Right lobe of liver (tissue), 6 donors: ENCODE measurements around the gene SLC25A27. TPM values are rescaled to one million over a fixed set of nuclear protein-coding genes. Genes with fewer than 3 reads are reported as not detected.

Source experiments
- ATAC-seq, 4 donors: fragments of 200-7000 bp; cut with Tn5 transposase; one replicate each; pipeline ENCODE4 v1.9.1; 2020; ENCODE audit warnings: mild to moderate bottlenecking in 4 of 4, moderate library complexity in 4 of 4
- DNase-seq, 3 donors: peaks; one replicate each; pipeline ENCODE4 v3.0.0-alpha.2; 2020
- H3K27ac ChIP-seq, 3 donors: fragments of 200-600 bp; one replicate each; pipeline ENCODE4 v1.8.0; 2022
- H3K27me3 ChIP-seq, 2 donors: fragments of 200-600 bp; one replicate each; pipeline ENCODE4 v1.8.0; 2022
- H3K36me3 ChIP-seq, 4 donors: fragments of 200-600 bp; sonication (generic) in 1 of 4; one replicate each; pipeline versions ENCODE4 v1.5.1 to v1.8.0; 2017 to 2022; ENCODE audit warnings: control low read depth in 1 of 4
- H3K4me1 ChIP-seq, 4 donors: fragments of 200-600 bp; sonication (generic) in 1 of 4; one replicate each; pipeline versions ENCODE4 v1.5.1 to v1.8.0; 2017 to 2022; ENCODE audit warnings: control low read depth in 1 of 4
- H3K4me3 ChIP-seq, 3 donors: fragments of 200-600 bp; one replicate each; pipeline ENCODE4 v1.8.0; 2022
- H3K9me3 ChIP-seq, 4 donors: fragments of 200-600 bp; sonication (generic) in 1 of 4; one replicate each; pipeline versions ENCODE4 v1.5.1 to v1.8.0; 2017 to 2022; ENCODE audit warnings: control low read depth in 1 of 4
- POLR2A ChIP-seq: fragments of 450-650 bp; IDR thresholded peaks from one replicate; pipeline ENCODE4 v1.6.1; 2017; ENCODE audit warnings: antibody characterized with exemption, mild to moderate bottlenecking
- WGBS: methylation state at CpG from one replicate; pipeline ENCODE4 v1.1.6; 2018; ENCODE audit warnings: low coverage, low lambda C conversion rate; ENCODE audit not compliant: insufficient coverage; ENCODE audit errors: missing lambda C conversion rate; 5-methylcytosine and 5-hydroxymethylcytosine counted together
- intact Hi-C, 2 donors: fragments of 100-400 bp; cut with DNase I; formaldehyde crosslinking; loops; one replicate each; pipeline versions ENCODE4 v1.11.2 to v1.14.1; 2022
- total RNA-seq, 6 experiments: library from RNA; depleted of rRNA in 2 of 6; stranded (reverse); fragments of >200 nt in 2 of 6; fragmentation: NEBNext Ultra II Directional in 3 of 6; extraction: Animal tissue kit (Norgen Biotek cat#: 25700) in 3 of 6; gene quantifications; one replicate each; pipeline versions ENCODE4 v1.1.0 to v1.2.4, GENCODE V29; 2016 to 2023
- TF ChIP-seq, protein P1 (sequence below), 4 donors: fragments of 200-600 bp in 3 of 4; fragments of 450-650 bp in 1 of 4; IDR thresholded peaks; one replicate each; pipeline versions ENCODE4 v1.5.1 to v1.8.0; 2016 to 2022; ENCODE audit warnings: antibody characterized with exemption in 4 of 4, mild to moderate bottlenecking in 2 of 4
- donor health status: DM: no; HTN: yes; CAD: no.
- donor health status: DM: no; HTN: no; CAD: no.
- donor health status: DM: no; HTN: no; CAD: no.
- donor health status: DM: no; HTN: yes; CAD: no.
- donor health status: DM: no; HTN: yes; CAD: no.

SLC25A27 gene
- total RNA-seq, 6 experiments from 2014 or later = 8.8 to 21.0 (median 14.2) TPM

DNA sequence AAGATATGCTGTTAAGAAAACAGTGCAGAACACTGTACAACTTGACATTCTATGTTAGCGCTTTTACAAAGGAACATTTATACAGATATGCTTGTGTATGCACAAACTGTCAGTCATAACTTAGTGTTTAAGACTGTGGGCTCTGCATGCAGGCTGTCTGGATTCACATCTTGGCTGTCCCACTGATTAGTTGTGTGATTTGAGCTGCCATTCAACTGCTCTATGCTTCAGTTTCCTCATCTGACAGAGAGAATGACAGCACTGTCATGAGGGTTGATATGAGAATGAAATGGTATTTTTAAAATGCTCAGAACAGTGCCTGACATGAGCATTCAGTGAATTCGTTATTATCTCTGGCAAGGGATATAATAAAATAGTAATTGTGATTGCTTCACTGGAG lies 8.7 kb downstream of the SLC25A27 start:
- no peak for DNase-seq
- H3K9me3 ChIP-seq = no peaks in the 10 kb centered on the region
- no peak overlapping the region for H3K4me3 ChIP-seq
- H3K27ac ChIP-seq = no peak overlapping the region
- peaks cover 0 to 11% (median 0%) of the 10 kb centered on the region in 4 donors for H3K4me1 ChIP-seq
- no peaks in the 10 kb centered on the region for H3K27me3 ChIP-seq
- ATAC-seq = no peak
- H3K36me3 ChIP-seq = peaks cover 0 to 28% (median 2%) of the 10 kb centered on the region in 4 donors
- intact Hi-C loops = no loop called here
- WGBS = 47% methylated on average over 1 of the region's 2 CpGs
- TF ChIP-seq, protein P1, sequence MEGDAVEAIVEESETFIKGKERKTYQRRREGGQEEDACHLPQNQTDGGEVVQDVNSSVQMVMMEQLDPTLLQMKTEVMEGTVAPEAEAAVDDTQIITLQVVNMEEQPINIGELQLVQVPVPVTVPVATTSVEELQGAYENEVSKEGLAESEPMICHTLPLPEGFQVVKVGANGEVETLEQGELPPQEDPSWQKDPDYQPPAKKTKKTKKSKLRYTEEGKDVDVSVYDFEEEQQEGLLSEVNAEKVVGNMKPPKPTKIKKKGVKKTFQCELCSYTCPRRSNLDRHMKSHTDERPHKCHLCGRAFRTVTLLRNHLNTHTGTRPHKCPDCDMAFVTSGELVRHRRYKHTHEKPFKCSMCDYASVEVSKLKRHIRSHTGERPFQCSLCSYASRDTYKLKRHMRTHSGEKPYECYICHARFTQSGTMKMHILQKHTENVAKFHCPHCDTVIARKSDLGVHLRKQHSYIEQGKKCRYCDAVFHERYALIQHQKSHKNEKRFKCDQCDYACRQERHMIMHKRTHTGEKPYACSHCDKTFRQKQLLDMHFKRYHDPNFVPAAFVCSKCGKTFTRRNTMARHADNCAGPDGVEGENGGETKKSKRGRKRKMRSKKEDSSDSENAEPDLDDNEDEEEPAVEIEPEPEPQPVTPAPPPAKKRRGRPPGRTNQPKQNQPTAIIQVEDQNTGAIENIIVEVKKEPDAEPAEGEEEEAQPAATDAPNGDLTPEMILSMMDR (IDR thresholded peaks at IDR 0.05) = no peak
- no peak for TF ChIP-seq POLR2A

DNA sequence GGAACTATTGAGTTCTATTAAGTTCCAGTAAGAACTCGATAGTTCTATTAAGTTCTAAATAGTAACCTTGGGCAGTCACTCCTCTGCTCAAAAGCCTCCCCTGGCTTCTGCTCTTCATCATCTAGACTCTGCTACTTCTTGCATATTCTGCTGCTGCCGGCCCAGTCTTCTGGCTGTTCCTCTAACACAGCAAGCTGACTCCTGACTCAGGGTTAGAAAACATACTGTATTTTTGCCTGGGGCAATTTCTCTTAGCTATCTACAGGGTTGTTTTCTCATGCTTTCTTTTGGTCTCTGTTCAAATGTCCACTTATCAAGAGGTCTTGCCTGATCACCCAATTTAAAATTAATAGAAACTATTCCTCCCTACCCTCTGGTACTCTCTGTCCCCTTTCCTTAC lies 14.6 kb downstream of the SLC25A27 start:
- peaks cover 0 to 35% (median 2%) of the 10 kb centered on the region in 4 donors for H3K36me3 ChIP-seq
- DNase-seq (no peak), ATAC-seq (no peak)
- H3K27ac ChIP-seq = no peak overlapping the region
- intact Hi-C loops = no loop called here
- no peak overlapping the region for H3K4me3 ChIP-seq
- H3K27me3 ChIP-seq = no peaks in the 10 kb centered on the region
- no peaks in the 10 kb centered on the region for H3K4me1 ChIP-seq
- TF ChIP-seq, protein P1 (IDR thresholded peaks at IDR 0.05) = no peak
- no peak for TF ChIP-seq POLR2A
- 88% methylated on average over 2 of the region's 2 CpGs for WGBS
- H3K9me3 ChIP-seq = no peaks in the 10 kb centered on the region

DNA sequence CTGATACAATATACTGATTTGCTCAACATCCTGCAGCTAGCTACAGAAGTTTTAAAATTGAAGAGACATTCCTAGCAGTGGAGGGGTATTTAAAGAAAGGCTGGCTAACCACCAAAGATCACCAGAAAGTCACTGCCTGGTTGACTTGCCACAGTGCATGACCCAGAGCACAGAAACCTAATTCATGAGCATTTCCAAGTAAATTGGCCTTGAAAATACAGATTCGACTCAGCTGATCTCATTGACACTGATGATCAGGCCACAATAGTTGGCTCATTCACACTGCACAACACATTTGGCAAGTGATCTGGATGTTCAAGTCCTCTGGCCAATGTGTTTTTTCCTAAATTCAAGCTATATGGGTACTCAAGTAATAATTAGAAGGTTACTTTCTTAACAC lies 21.6 kb downstream of the SLC25A27 start:
- WGBS = 45% methylated on average over 1 of the region's 1 CpG
- intact Hi-C loops = no loop called here
- TF ChIP-seq, protein P1 (IDR thresholded peaks at IDR 0.05) = no peak
- TF ChIP-seq POLR2A = no peak
- no peaks in the 10 kb centered on the region for H3K4me1 ChIP-seq
- H3K4me3 ChIP-seq = no peak overlapping the region
- peaks cover 0 to 15% (median 0%) of the 10 kb centered on the region in 4 donors for H3K36me3 ChIP-seq
- DNase-seq (no peak), ATAC-seq (no peak)
- H3K9me3 ChIP-seq = no peaks in the 10 kb centered on the region
- no peak overlapping the region for H3K27ac ChIP-seq
- H3K27me3 ChIP-seq = no peaks in the 10 kb centered on the region

DNA sequence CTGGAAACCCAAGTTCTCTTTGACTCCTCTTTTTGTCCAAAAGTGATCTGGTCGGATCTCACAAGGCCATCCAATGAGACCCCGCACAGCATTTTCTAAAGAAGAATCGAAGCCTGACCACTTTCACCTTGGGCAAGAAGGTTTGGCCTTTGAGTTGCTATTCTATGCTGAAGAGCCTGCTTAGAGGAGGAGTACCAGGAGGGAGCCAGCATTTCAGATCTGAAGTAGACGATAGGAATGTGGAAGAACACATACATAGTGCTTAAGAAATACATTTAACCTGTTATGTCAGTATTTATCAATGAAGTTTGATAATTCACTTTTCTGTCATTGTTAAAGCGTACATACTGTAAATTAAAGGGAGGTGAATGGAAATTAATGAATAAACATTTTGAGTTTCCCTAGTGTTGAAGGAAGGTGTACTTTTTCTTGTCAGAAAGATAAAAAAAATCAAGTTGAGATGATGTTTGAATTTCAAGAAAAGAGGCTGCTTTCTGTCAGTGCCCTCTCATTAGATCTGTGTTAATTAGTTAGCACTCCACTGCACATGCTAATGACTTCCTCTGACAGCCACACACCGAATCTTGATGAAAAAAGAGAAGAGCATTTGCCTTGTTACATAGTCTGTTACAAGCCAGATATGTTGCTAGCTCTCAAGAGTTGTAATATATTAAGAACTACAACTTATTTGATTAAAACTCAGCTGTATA lies 24.0 kb downstream of the SLC25A27 start:
- DNase-seq = no peak
- Histone ChIP-seq H3K4me1 (no peaks in the 10 kb centered on the region), H3K27me3 (no peaks in the 10 kb centered on the region), H3K36me3 (peaks cover 0 to 3% (median 0%) of the 10 kb centered on the region in 4 donors), H3K27ac (no peak overlapping the region), H3K9me3 (no peaks in the 10 kb centered on the region), H3K4me3 (no peak overlapping the region)
- intact Hi-C loops = no loop called here
- no peak for ATAC-seq
- WGBS = 89% methylated on average over 5 of the region's 6 CpGs
- no peak for TF ChIP-seq POLR2A
- TF ChIP-seq, protein P1 (IDR thresholded peaks at IDR 0.05) = no peak
